Measurements from ENCODE around the gene NAALADL2. TPM values are rescaled to one million over a fixed set of nuclear protein-coding genes. Genes with fewer than 3 reads are reported as not detected.

NAALADL2 gene
- total and polyA plus RNA-seq, 2 of the 13 experiments (the other 11 are each of a cell fraction or from before 2014, with no cell fraction given): 0.08 TPM; not detected in 1

DNA sequence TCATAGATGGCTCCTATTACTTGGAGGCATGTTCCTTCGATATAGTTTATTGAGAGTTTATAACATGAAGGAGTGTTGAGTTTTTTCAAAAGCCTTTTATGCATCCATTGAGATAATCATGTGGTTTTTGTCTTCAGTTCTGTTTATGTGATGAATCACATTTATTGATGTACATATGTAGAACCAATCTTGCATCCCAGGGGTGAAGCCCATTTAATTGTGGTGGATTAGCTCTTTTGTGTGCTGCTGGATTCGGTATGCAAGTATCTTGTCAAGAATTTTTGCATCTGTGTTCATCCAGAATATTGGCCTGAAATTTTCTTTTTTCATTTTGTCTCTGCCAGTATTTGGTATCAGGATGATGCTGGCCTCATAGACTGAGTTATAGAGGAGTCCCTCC, 81.0 kb downstream of the NAALADL2 start:
- FAIRE-seq: no peak
- ChIA-PET POLR2A (no interaction called here), CTCF (ENCODE audit: low intra/inter-chr PET ratio, low total read pairs) (no interaction called here)
- Histone ChIP-seq H3K4me2 (ENCODE audit: low read depth, low read length) (no peak overlapping the region), H2AFZ (ENCODE audit: low read length) (no peak overlapping the region), H3K9me3 (ENCODE audit: low read length) (peaks cover 4% of the 10 kb centered on the region; the same call in 1 of the 2 replicates), H3K4me1 (ENCODE audit: insufficient read depth, low read length) (no peaks in the 10 kb centered on the region), H4K20me1 (ENCODE audit: insufficient read depth, low read length) (no peaks in the 10 kb centered on the region), H3K36me3 (replicated peaks in 1 of 2; ENCODE audit: control insufficient read depth in 1 of 2, insufficient read depth in 2 of 2, low read length in 2 of 2) (no peaks in the 10 kb centered on the region), H3K9ac (ENCODE audit: insufficient read depth, low read depth, low read length) (no peak overlapping the region), H3K27me3 (ENCODE audit: control insufficient read depth in 1 of 2, insufficient read depth in 2 of 2, low read length in 2 of 2) (no peaks in the 10 kb centered on the region), H3K79me2 (ENCODE audit: insufficient read depth, low read length) (no peaks in the 10 kb centered on the region), H3K27ac (ENCODE audit: extremely low read length, insufficient read depth, low read length) (no peak overlapping the region), H3K4me3 (replicated peaks in 1 of 3; ENCODE audit: insufficient read depth in 1 of 3, low read depth in 2 of 3, low read length in 3 of 3) (no peak overlapping the region)
- WGBS (ENCODE audit: low lambda C conversion rate): 0% methylated on average over 2 of the region's 2 CpGs
- intact Hi-C loops (cut with micrococcal nuclease; ENCODE audit: unreplicated experiment): no loop called here
- BruUV-seq (replicated peaks): no TSS peak
- no peak for DNase-seq (ENCODE audit: low spot score)
- TF ChIP-seq PHF5A (CRISPR knock-in tag; IDR thresholded peaks at IDR 0.05; ENCODE audit: low read depth, unreplicated experiment): no peak
- TF ChIP-seq NCOR1 (IDR thresholded peaks at IDR 0.05; ENCODE audit: borderline replicate concordance, low read length): no peak
- TF ChIP-seq PHF8 (CRISPR knock-in tag; IDR thresholded peaks at IDR 0.05): no peak
- TF ChIP-seq SP140L (CRISPR knock-in tag; IDR thresholded peaks at IDR 0.05; ENCODE audit: borderline replicate concordance): no peak
- TF ChIP-seq RAD51 (IDR thresholded peaks at IDR 0.05; ENCODE audit: borderline replicate concordance): no peak
- TF ChIP-seq, protein P1, sequence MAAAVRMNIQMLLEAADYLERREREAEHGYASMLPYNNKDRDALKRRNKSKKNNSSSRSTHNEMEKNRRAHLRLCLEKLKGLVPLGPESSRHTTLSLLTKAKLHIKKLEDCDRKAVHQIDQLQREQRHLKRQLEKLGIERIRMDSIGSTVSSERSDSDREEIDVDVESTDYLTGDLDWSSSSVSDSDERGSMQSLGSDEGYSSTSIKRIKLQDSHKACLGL (CRISPR knock-in tag; IDR thresholded peaks at IDR 0.05): no peak
- in situ Hi-C loops (cut with HindIII; ENCODE audit: extremely low pct_ligation_motif_present, low pct_unique_long_range_greater_than_20kb): no loop called here
- ATAC-seq: no peak

DNA sequence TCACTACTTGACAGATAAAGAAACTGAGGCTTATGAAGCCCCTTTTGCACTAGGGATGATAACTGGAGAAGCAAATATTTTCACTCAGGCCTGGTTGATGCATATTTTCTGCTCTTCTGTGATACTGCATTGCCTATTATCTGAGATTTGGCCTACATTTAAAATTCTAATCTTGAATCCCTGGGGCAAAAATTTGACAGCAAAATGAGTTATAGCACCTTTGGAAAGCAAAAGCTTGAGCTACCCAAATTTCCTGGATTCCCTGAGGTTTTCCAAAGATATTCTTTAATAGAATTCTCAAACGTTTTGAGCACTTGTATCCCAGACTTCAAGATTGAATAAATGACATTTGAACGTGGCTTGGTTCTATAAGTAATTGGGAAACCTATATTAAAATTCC, 86.1 kb downstream of the NAALADL2 start:
- Histone ChIP-seq H3K4me2 (ENCODE audit: low read depth, low read length) (no peak overlapping the region), H3K36me3 (replicated peaks in 1 of 2; ENCODE audit: control insufficient read depth in 1 of 2, insufficient read depth in 2 of 2, low read length in 2 of 2) (no peaks in the 10 kb centered on the region), H3K4me3 (replicated peaks in 1 of 3; ENCODE audit: insufficient read depth in 1 of 3, low read depth in 2 of 3, low read length in 3 of 3) (no peak overlapping the region), H3K27ac (ENCODE audit: extremely low read length, insufficient read depth, low read length) (no peak overlapping the region), H3K9me3 (ENCODE audit: low read length) (peaks cover 4% of the 10 kb centered on the region; the same call in 1 of the 2 replicates), H3K79me2 (ENCODE audit: insufficient read depth, low read length) (no peaks in the 10 kb centered on the region), H3K27me3 (ENCODE audit: control insufficient read depth in 1 of 2, insufficient read depth in 2 of 2, low read length in 2 of 2) (no peaks in the 10 kb centered on the region), H3K4me1 (ENCODE audit: insufficient read depth, low read length) (no peaks in the 10 kb centered on the region), H2AFZ (ENCODE audit: low read length) (no peak overlapping the region), H3K9ac (ENCODE audit: insufficient read depth, low read depth, low read length) (no peak overlapping the region), H4K20me1 (ENCODE audit: insufficient read depth, low read length) (no peaks in the 10 kb centered on the region)
- 2% methylated on average over 2 of the region's 2 CpGs for WGBS (ENCODE audit: low lambda C conversion rate)
- intact Hi-C loops (cut with micrococcal nuclease; ENCODE audit: unreplicated experiment) (no loop called here), in situ Hi-C loops (cut with HindIII; ENCODE audit: extremely low pct_ligation_motif_present, low pct_unique_long_range_greater_than_20kb) (no loop called here)
- no TSS peak for BruUV-seq (replicated peaks)
- DNase-seq (ENCODE audit: low spot score): no peak
- ATAC-seq: no peak
- no peak for TF ChIP-seq CREM (IDR thresholded peaks at IDR 0.05)
- no peak for TF ChIP-seq CREM (CRISPR knock-in tag; IDR thresholded peaks at IDR 0.05)
- TF ChIP-seq ZBTB1 (CRISPR knock-in tag; IDR thresholded peaks at IDR 0.05; ENCODE audit: borderline replicate concordance): no peak
- no peak for TF ChIP-seq ZNF772 (CRISPR knock-in tag; IDR thresholded peaks at IDR 0.05)
- no peak for TF ChIP-seq PCBP2 (optimal IDR thresholded peaks at IDR 0.05; ENCODE audit: low read depth, low read length, poor library complexity, severe bottlenecking)
- no peak for TF ChIP-seq SRF (IDR thresholded peaks at IDR 0.05; ENCODE audit: low read depth, low read length)
- TF ChIP-seq SMYD3 (CRISPR knock-in tag; IDR thresholded peaks at IDR 0.05): no peak
- TF ChIP-seq RFX1 (IDR thresholded peaks at IDR 0.05): no peak
- no peak for TF ChIP-seq ZNF468 (CRISPR knock-in tag; IDR thresholded peaks at IDR 0.05)
- no peak for TF ChIP-seq ZNF766 (CRISPR knock-in tag; IDR thresholded peaks at IDR 0.05; ENCODE audit: borderline replicate concordance)
- TF ChIP-seq, protein P2, sequence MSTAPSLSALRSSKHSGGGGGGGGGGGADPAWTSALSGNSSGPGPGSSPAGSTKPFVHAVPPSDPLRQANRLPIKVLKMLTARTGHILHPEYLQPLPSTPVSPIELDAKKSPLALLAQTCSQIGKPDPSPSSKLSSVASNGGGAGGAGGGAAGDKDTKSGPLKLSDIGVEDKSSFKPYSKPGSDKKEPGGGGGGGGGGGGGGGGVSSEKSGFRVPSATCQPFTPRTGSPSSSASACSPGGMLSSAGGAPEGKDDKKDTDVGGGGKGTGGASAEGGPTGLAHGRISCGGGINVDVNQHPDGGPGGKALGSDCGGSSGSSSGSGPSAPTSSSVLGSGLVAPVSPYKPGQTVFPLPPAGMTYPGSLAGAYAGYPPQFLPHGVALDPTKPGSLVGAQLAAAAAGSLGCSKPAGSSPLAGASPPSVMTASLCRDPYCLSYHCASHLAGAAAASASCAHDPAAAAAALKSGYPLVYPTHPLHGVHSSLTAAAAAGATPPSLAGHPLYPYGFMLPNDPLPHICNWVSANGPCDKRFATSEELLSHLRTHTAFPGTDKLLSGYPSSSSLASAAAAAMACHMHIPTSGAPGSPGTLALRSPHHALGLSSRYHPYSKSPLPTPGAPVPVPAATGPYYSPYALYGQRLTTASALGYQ (CRISPR knock-in tag; IDR thresholded peaks at IDR 0.05): no peak
- no peak for TF ChIP-seq CBFB (CRISPR knock-in tag; IDR thresholded peaks at IDR 0.05)
- no peak for TF ChIP-seq SALL2 (CRISPR knock-in tag; IDR thresholded peaks at IDR 0.05)
- TF ChIP-seq RXRA (CRISPR knock-in tag; IDR thresholded peaks at IDR 0.05): no peak
- no peak for TF ChIP-seq ZNF343 (CRISPR knock-in tag; IDR thresholded peaks at IDR 0.05)
- no peak for FAIRE-seq
- ChIA-PET CTCF (ENCODE audit: low intra/inter-chr PET ratio, low total read pairs) (no interaction called here), POLR2A (no interaction called here)
